HG02885 (cell line): ENCODE results near the gene RC3H1.
"Not testable (repeated sequence)": the region's sequence is repeated elsewhere in the genome, so short reads cannot be mapped to it uniquely, and the experiment has no call there.

ENCODE experiments used
- ATAC-seq: cut with Tn5 transposase; IDR thresholded peaks from one replicate; pipeline ENCODE4 v1.9.1; 2021; ENCODE audit warnings: mild to moderate bottlenecking; ENCODE audit not compliant: unreplicated experiment, poor library complexity

Gene RC3H1, protein sequence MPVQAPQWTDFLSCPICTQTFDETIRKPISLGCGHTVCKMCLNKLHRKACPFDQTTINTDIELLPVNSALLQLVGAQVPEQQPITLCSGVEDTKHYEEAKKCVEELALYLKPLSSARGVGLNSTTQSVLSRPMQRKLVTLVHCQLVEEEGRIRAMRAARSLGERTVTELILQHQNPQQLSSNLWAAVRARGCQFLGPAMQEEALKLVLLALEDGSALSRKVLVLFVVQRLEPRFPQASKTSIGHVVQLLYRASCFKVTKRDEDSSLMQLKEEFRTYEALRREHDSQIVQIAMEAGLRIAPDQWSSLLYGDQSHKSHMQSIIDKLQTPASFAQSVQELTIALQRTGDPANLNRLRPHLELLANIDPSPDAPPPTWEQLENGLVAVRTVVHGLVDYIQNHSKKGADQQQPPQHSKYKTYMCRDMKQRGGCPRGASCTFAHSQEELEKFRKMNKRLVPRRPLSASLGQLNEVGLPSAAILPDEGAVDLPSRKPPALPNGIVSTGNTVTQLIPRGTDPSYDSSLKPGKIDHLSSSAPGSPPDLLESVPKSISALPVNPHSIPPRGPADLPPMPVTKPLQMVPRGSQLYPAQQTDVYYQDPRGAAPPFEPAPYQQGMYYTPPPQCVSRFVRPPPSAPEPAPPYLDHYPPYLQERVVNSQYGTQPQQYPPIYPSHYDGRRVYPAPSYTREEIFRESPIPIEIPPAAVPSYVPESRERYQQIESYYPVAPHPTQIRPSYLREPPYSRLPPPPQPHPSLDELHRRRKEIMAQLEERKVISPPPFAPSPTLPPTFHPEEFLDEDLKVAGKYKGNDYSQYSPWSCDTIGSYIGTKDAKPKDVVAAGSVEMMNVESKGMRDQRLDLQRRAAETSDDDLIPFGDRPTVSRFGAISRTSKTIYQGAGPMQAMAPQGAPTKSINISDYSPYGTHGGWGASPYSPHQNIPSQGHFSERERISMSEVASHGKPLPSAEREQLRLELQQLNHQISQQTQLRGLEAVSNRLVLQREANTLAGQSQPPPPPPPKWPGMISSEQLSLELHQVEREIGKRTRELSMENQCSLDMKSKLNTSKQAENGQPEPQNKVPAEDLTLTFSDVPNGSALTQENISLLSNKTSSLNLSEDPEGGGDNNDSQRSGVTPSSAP

DNA sequence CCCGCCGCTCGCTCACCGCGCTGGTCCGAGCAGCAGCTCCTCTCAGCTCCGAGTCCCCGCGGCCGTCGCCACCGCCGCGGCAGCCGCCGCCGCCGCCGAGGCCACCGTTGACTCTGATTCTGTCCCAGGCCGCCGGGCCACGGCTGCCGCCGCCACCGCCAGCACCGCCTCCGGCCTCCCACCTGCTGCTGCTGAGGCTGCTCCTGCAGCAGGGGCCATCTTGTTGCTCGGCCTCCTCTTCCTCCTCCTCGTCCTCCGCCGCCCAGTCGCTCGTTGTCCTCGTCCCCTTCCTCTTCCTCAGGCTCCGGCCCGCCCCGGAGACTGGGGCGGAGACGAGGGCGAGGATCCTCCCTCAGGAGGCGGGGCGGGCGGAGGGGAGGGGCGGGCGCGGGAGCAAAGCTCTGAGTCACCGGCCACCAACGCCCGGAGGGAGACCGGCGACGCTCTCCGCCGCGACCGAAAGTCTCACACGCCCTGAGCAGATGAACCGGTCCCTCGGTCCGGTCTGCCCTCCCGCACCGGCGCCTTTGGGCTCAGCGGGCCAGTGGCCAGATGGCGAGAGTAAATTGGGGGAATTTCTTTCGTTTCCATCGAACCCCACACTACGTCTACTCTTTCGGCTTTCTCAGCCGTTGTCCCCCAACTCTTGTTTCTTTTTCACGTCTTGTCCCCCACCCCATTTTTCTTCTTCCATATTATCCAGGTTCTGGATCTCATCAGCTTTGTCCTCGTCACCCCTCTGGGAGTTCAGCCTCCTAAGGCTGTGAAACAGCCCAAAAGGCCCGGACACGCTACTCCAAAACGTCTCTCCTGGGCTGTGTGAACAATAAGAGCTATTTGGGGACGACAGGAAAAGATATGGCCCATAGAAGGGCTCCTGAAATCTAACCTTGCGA, at the start of gene RC3H1:
RC3H1 (minus strand) TSS at position 278 of the 896 bp plus-strand sequence. CDS start 29,372 bp downstream, outside the sequence.
- peak; percentile 90 for ATAC-seq

DNA sequence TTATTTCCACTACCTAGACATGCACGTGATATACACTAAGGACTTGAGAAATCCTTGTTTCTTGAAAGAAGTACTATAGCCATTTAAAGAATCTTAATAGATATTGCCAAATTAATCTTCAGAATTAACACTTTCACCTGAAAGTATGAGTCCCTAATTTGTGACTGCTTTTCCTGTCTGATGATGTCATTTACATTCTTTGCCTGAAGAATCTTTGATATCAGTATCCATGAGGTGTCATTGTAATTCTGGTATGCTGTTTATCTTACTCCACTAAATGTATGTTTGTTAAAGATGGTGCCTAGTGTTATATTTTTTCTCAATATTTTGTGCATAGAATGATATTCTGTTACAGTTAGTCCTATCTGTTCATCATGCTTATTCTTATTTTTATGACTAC, 48.5 kb upstream of the RC3H1 start:
- ATAC-seq = no peak

DNA sequence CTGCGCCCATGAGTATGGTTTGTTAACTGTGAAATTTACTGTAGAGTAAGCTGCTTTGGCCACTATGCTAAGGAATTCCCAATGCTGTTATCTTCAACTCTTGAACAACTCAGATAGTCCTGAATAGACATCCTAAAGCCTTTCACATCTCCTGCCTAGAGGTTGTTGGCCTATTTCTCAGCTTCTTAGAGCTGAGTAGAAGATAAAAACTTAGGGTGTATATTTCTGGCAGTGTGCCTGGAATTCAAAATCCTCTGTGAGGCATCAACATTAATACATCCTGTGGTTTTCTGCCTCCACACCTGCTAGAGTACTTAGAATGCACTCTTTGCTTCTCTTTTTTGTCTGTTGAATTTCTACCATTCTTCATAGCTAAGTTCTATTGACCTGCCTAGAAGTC, 45.8 kb upstream of the RC3H1 start:
- ATAC-seq = no peak

DNA sequence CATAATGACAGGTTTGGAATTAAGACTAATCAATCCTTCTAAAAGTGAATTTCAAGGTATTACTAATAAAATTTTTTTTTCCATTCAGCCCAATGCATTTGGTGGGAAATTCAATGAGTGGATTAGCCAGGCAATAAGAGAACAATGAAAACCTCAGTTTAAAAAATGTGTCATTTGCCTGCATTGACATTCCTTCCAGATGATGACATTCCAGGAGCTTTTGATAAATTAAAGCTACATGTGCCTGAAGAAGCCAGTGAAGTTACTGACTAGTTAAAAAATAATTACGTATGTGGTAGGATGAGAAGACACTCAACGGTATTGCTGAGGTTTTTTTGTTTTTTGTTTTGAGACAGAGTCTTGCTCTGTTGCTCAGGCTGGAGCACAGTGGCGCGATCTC, 37.9 kb upstream of the RC3H1 start:
- ATAC-seq = no peak

DNA sequence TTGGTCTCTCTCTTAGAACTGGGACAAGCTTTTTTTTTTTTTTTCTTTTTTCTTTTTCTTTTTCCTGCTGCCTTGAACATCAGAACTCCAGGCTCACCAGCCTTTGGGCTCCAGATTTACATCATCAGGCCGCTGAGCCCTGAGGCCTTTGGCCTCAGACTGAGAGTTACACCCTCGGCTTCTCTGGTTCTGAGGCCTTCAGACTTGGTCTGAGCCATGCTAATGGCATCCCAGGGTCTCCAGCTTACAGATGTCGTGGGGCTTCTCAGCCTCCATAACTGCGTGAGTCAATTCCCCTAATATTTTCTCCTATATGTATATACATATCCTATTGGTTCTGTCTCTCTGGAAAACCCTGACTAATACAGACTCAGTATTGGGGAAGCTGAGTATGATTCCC, 36.5 kb upstream of the RC3H1 start:
- no peak for ATAC-seq

DNA sequence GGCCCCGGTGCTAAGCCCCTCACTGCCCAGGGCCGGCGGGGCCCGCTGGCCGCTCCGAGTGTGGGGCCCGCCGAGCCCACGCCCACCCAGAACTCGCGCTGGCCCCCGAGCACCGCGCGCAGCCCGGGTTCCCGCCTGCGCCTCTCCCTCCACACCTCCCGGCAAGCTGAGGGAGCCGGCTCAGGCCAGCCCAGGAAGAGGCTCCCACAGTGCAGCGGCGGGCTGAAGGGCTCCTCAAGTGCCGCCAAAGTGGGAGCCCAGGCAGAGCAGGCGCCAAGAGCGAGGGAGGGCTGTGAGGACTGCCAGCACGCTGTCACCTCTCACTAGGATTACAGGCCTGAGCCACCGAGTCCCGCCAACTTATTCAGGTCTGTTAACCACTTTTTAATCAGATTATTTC, 34.5 kb upstream of the RC3H1 start:
- not testable (repeated sequence) for ATAC-seq

DNA sequence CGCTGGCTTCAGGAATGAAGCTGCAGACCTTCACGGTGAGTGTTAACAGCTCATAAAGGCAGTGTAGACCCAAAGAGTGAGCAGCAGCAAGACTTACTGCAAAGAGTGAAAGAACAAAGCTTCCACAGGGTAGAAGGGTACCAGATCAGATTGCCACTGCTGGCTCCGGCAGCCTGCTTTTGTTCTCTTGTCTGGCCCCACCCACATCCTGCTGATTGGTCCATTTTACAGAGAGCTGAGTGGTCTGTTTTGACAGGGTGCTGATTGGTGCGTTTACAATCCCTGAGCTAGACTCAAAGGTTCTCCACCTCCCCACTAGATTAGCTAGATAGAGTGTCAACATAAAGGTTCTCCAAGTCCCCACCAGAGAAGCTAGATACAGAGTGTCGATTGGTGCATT, 33.6 kb upstream of the RC3H1 start:
- not testable (repeated sequence) for ATAC-seq

DNA sequence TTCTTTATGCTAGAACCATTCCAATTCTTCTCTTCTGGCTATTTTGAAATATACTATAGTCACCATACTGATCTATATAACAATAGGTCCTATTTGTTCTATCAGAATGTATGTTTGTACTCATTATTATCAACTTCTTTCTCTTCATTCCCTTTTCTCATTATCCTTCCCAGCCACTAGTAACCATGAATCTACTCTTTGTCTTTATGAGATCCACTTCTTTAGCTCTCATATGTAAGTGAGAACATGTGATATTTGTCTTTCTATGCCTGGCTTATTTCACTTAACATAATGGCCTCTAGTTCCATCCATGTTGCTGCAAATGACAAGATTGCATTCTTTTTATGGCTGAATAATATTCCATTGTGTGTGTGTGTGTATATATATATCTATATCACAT, 31.7 kb upstream of the RC3H1 start:
- no peak for ATAC-seq

DNA sequence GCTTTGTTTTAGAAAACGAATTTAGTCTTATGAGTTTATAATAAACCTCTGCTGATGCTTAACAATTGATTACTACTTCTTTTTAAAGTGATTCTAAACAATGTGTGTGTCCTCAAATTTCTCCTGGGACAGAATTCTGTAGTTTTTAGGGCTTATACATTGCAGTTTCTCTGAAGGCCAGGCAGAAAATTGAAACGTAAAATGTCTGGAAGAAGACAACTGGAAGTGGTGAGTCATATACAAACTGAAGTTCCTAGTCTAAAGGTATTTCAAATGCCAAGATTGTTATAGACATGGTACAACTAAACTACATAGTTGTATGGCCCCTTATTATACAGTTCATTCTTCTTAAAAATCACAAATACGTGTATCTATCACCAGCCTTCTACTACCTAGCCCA, 30.5 kb upstream of the RC3H1 start:
- ATAC-seq = no peak

DNA sequence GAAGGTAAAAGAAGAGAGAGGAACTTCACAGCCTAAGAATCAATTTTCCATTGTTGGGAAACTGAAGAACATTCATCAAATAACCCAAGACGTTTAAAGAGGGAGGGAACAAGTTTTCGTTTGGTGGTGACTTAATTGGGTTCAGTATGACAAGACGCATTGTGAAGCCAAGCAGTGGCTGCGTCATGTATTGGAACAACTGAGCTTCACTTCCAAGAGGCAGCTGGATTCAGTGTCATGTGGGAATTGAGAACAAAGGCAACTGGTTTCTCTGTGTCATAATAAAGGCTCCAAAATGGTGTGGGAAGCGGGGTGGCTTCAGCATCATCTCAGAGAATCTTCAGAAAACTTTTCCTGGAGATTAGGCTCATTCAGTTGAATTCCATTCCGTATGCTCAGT, 29.8 kb upstream of the RC3H1 start:
- no peak for ATAC-seq

DNA sequence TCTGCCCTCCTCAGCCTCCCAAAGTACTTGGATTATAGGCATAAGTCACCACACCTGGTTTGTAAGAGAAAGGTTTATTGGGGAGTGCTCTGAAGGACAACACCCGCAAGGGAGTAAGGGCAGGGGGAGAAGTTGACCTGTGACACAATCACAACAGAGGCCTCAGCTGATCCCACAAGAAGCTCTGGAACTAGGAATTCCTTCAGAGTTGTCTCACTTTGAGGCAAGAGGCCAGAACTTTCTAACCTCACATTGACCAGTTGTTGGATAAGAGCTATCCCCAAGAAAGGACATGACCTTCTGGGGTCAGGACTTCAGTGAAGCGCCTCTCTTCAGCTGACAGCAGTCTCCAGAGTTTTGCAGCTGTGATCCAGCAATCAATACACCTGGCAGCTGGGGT, 27.4 kb upstream of the RC3H1 start:
- ATAC-seq = no peak

DNA sequence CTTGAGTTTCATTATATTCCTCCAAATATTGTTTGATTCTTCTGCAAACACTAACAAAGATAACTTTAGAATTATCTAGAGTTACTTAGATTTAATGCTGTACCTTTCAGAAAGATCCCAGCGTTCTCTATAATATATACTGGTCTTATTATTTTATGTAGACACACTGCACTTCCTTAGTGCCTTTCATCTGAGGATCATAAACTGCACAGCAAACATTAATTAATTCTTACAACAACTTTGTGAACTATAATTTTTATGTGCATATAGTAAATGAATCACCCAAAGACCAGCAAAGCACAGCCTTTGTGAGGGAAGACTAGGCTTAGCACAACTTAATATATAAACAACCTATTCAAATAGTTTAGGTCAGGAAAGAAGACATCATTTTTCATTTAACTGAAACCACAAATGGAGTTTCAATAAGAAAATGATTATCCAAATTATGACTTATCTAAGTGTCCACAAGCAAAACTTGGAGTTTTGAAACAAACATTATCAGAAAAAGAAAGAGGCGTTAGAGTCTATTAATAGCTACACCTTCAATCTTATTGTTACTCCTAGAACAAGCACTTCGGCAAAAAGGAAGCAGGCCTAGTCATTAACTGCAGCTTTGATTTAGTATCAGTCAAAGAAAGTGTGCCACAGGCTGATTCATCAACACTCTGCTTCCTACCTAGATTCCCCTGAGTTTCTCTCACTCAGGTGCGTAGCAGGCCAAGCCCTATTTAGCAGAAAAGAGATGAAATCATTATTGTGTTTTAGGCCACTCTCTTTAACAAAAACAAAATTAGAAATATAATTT, 22.5 kb upstream of the RC3H1 start:
- ATAC-seq = no peak

DNA sequence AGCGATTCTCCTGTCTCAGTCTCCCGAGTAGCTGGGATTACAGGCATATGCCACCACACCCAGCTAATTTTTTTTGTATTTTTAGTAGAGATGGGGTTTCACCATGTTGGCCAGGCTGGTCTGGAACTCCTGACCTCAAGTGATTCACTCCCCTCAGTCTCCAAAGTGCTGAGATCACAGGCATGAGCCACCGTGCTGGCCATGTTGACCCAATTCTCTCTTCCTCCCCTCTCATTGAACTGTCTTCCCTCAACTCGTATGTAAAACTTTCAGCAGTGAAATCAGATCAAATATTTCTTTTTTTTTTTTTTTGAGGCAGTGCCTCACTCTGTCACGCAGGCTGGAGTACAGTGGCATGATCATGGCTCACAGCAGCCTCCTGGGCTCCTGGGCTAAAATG, 20.4 kb upstream of the RC3H1 start:
- not testable (repeated sequence) for ATAC-seq

DNA sequence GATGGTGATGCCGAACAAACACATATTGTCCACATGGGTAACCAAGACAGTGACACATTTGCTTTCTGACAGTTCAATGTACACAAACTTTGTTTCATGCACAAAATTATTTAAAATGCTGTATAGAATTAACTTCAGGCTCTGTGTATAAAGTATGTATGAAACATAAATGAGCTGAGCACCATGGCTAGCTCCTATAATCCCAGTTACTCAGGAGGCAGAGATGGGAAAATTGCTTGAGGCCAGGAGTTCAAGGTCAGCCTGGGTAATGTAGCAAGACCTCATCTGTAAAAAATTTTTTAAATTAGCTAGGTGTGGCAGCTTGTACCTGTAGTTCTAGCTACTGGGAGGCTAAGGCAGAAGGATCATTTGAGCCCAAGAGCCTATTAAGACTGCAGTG, 19.2 kb upstream of the RC3H1 start:
- ATAC-seq = no peak

DNA sequence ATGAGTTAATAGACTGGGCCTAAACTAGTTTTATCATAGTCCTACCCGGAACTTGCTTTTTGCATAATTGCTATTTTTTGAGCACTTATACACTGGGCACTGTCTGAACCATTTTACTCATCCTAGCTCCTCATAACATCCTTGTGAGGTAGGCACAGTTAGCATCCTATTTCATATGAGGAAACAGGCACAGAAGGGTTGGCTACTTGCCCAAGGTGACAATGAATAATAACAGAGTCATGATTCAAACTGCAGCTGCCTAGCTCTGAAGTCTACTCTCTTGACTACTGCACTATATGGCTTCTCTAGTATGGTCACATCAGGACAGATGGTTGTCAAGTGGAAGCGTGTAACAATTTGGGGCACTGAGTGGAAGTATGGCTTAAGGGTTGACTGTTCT, 18.2 kb upstream of the RC3H1 start:
- no peak for ATAC-seq

DNA sequence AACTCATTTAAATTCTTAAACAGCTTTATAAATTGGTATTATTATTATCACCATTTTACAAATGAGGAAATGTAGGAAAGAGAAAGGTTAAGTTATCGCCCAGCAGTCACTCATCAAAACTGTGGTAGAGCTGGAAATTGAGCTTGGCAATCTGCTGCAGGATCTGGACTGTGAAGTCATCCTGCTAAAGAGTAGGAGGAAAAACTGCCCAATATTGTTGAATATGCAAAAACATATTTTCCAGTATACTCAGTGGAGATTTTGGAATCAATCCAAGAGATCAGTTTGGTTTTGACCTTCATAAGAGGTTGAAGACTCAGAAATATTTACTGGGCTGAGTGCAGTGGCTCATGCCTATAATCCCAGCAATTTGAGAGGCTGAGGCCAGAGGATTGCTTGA, 16.9 kb upstream of the RC3H1 start:
- no peak for ATAC-seq

DNA sequence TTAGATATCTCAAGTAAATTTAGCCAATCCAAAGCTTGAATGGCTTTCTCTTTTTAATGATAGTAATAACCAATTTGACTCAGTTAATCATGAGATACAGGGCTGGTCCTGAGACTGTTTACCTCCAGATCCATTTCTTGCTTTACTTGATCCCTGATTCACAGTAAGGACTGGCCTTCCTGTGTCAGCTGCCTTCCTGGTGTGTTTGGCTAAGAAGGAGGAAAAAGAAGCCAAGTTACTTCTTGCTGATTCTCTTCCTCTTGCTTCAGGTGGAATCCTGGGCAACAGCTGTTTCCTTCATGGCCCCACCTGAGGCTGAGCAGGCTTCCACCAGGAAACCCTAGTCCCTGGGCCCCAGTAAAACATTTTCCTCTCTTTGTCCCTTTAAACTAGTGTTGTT, 14.6 kb upstream of the RC3H1 start:
- ATAC-seq = no peak

DNA sequence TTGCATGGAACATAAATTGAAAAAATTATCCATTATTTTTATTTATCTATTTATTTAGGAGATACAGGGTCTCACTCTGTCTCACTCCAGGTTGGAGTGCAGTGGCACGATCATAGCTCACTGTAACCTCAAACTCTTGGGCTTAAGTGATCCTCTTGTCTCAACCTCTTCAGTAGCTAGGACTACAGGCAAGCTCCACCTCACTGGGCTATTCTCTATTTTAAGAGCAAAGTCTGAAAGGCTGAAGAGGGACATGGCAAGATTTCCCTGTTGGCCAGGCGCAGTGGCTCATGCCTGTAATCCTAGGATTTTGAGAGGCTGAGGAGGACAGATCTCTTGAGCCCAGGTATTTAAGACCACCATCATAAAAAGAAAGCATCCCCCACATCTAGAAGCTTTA, 14.0 kb upstream of the RC3H1 start:
- ATAC-seq = no peak

DNA sequence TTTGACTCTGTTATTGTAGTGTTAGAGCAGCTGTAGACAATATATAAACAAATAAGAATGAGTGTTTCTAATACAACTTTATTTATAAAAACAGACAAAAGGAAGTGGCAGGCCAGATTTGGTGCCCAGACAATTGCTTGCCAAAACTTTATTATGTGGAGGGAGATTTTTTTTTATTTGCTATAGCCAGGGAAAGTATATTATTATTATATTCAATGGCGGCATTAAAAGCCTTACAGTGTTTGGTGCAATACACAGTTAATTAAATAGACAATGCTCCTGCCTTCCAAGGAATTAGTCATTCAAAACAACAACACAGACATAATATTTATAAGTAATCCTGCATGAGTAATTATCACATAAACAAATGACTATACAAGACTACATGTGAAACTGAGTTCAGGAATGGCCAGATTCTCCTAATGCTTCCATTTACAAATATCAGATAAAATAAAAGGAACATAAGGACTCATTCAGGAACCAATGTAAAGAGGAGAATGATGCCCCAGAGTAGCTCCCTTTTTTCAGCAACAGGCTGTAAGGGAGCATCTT, 10.6 kb upstream of the RC3H1 start:
- no peak for ATAC-seq
